ENCODE results near the gene IGLL1. TPM values are rescaled to one million over a fixed set of nuclear protein-coding genes. Genes with fewer than 3 reads are reported as not detected.

The IGLL1 gene
- total and polyA plus RNA-seq, 5 experiments from 2014 or later = not detected

GRCh38 chr22:23525510-23525909, 54.6 kb downstream of the IGLL1 start:
- DNase-seq (no peak), ATAC-seq (no peak)
- H3K36me3 Mint-ChIP-seq = no peaks in the 10 kb centered on the region
- POLR2A ChIA-PET = no interaction called here
- no peak overlapping the region for H3K4me3 Mint-ChIP-seq
- peaks cover 0 to 12% (median 6%) of the 10 kb centered on the region in 4 donors for H3K4me1 Mint-ChIP-seq
- peaks cover 7 to 16% (median 12%) of the 10 kb centered on the region in 5 donors for H3K27me3 Mint-ChIP-seq
- peak overlapping the region in 1 of 10 donors; percentile 52 for H3K27ac Mint-ChIP-seq
- no peaks in the 10 kb centered on the region for H3K9me3 Mint-ChIP-seq

- H3K4me3 Mint-ChIP-seq = no peak overlapping the region
- POLR2A ChIA-PET = no interaction called here
- H3K36me3 Mint-ChIP-seq = no peaks in the 10 kb centered on the region
- ATAC-seq (no peak), DNase-seq (no peak)
- H3K9me3 Mint-ChIP-seq = no peaks in the 10 kb centered on the region
- peaks cover 0 to 12% (median 6%) of the 10 kb centered on the region in 4 donors for H3K4me1 Mint-ChIP-seq
- H3K27me3 Mint-ChIP-seq = peaks cover 6 to 19% (median 9%) of the 10 kb centered on the region in 5 donors
- H3K27ac Mint-ChIP-seq = no peak overlapping the region
Observed at GRCh38 chr22:23524226-23524625, 55.9 kb downstream of the IGLL1 start.

GRCh38 chr22:23523713-23524112, 56.4 kb downstream of the IGLL1 start:
- Mint-ChIP-seq H3K36me3 (no peaks in the 10 kb centered on the region), H3K9me3 (no peaks in the 10 kb centered on the region), H3K27me3 (peaks cover 7 to 24% (median 9%) of the 10 kb centered on the region in 5 donors), H3K27ac (peak overlapping the region in 2 of 10 donors; percentile 28 to 34), H3K4me3 (no peak overlapping the region), H3K4me1 (peaks cover 0 to 12% (median 6%) of the 10 kb centered on the region in 4 donors)
- POLR2A ChIA-PET = no interaction called here
- ATAC-seq = no peak
- DNase-seq = no peak

Other genes starting within 250 kb of the IGLL1 start
- 1 to 10 TPM; 1.5 to 1.8 TPM for gene DRICH1, start 52.0 kb upstream of the IGLL1 start, total RNA-seq
- gene DRICH1, start 52.0 kb upstream of the IGLL1 start, polyA plus RNA-seq = not detected
- gene RGL4, start 110.7 kb upstream of the IGLL1 start, total RNA-seq = 10 to 100 TPM; 12.3 to 15.2 TPM
- 100 to 1,000 TPM in 2 of 3 donors, 10 to 100 TPM in 1; 90.7 to 115 (median 110) TPM for gene RGL4, start 110.7 kb upstream of the IGLL1 start, polyA plus RNA-seq
- gene ZNF70, start 170.8 kb upstream of the IGLL1 start, total RNA-seq = 1 to 10 TPM; 6.9 to 7.0 TPM
- under 1 TPM; 0.20 to 0.57 (median 0.47) TPM for gene ZNF70, start 170.8 kb upstream of the IGLL1 start, polyA plus RNA-seq
- gene VPREB3, start 174.1 kb upstream of the IGLL1 start, total RNA-seq = 1 to 10 TPM; 1.8 to 3.3 TPM
- gene VPREB3, start 174.1 kb upstream of the IGLL1 start, polyA plus RNA-seq = under 1 TPM in 2 of 3 donors, not detected in 1; 0.80 to 0.92 TPM
- 1 to 10 TPM; 4.1 to 5.4 TPM for gene C22orf15, start 182.7 kb upstream of the IGLL1 start, total RNA-seq
- gene C22orf15, start 182.7 kb upstream of the IGLL1 start, polyA plus RNA-seq = 1 to 10 TPM in 1 of 3 donors, under 1 TPM in 2; 0.42 to 1.7 (median 0.81) TPM
- 10 to 100 TPM; 44.3 to 47.4 TPM for gene CHCHD10, start 187.7 kb upstream of the IGLL1 start, total RNA-seq
- 10 to 100 TPM; 26.1 to 37.6 (median 36.0) TPM for gene CHCHD10, start 187.7 kb upstream of the IGLL1 start, polyA plus RNA-seq
- gene MMP11, start 192.6 kb upstream of the IGLL1 start, total RNA-seq = 1 to 10 TPM; 3.8 TPM
- 1 to 10 TPM; 2.1 to 6.5 (median 2.8) TPM for gene MMP11, start 192.6 kb upstream of the IGLL1 start, polyA plus RNA-seq
- 10 to 100 TPM; 52.9 to 55.5 TPM for gene SMARCB1, start 206.7 kb upstream of the IGLL1 start, total RNA-seq
- 10 to 100 TPM; 33.3 to 45.0 (median 35.0) TPM for gene SMARCB1, start 206.7 kb upstream of the IGLL1 start, polyA plus RNA-seq